MM.1S (cell line): ENCODE data around the gene FAM120AOS.

Source experiments
- DNase-seq: peaks from one replicate; pipeline ENCODE4 v3.0.0-alpha.2; 2015
- H2AFZ ChIP-seq: fragments of 300-600 bp; sonication (generic); 2 replicates; pipeline ENCODE4 v1.6.0; 2016; ENCODE audit warnings: antibody characterized with exemption, low read length
- H3F3A ChIP-seq: fragments of 300-600 bp; sonication (generic); 2 replicates; pipeline ENCODE4 v1.6.1; 2016; ENCODE audit warnings: mild to moderate bottlenecking, antibody characterized with exemption, low read length, moderate library complexity, mixed read lengths; ENCODE audit not compliant: insufficient read depth
- H3K27ac ChIP-seq: fragments of 300-600 bp; sonication (generic); 2 replicates; pipeline ENCODE4 v1.5.1; 2016; ENCODE audit warnings: mild to moderate bottlenecking, low read length
- H3K27me3 ChIP-seq: fragments of 300-600 bp; sonication (generic); replicated peaks from 2 replicates; pipeline ENCODE4 v1.6.0; 2016; ENCODE audit warnings: low read length; ENCODE audit not compliant: insufficient read depth
- H3K36me3 ChIP-seq: fragments of 300-600 bp; sonication (generic); replicated peaks from 2 replicates; pipeline ENCODE4 v1.6.1; 2016; ENCODE audit warnings: mild to moderate bottlenecking, low read length, mixed read lengths; ENCODE audit not compliant: insufficient read depth
- H3K4me1 ChIP-seq: fragments of 300-600 bp; sonication (generic); 2 replicates; pipeline ENCODE4 v1.6.1; 2016; ENCODE audit warnings: low read length, mixed read lengths
- H3K4me2 ChIP-seq: fragments of 300-600 bp; sonication (generic); 2 replicates; pipeline ENCODE4 v1.6.0; 2016; ENCODE audit warnings: low read depth, low read length
- H3K4me3 ChIP-seq: fragments of 300-600 bp; sonication (generic); 2 replicates; pipeline ENCODE4 v1.5.1; 2016; ENCODE audit warnings: low read length, mixed read lengths
- H3K79me2 ChIP-seq: fragments of 300-600 bp; sonication (generic); 2 replicates; pipeline ENCODE4 v1.6.1; 2016; ENCODE audit warnings: mixed run types, low read length, mixed read lengths
- H3K9ac ChIP-seq: fragments of 300-600 bp; sonication (generic); 2 replicates; pipeline ENCODE4 v1.6.1; 2016; ENCODE audit warnings: low read length, mixed read lengths
- H3K9me2 ChIP-seq: fragments of 300-600 bp; sonication (generic); replicated peaks from 2 replicates; pipeline ENCODE4 v1.6.1; 2016; ENCODE audit warnings: mild to moderate bottlenecking, low read length, mixed read lengths; ENCODE audit not compliant: insufficient read depth
- H3K9me3 ChIP-seq: fragments of 300-600 bp; sonication (generic); replicated peaks from 2 replicates; pipeline ENCODE4 v1.6.1; 2016; ENCODE audit warnings: mild to moderate bottlenecking, low read length, mixed read lengths; ENCODE audit not compliant: insufficient read depth
- H4K20me1 ChIP-seq: fragments of 300-600 bp; sonication (generic); 2 replicates; pipeline ENCODE4 v1.6.1; 2016; ENCODE audit warnings: mild to moderate bottlenecking, low read length, moderate library complexity, mixed read lengths; ENCODE audit not compliant: insufficient read depth
- CTCF ChIP-seq: fragments of 300-600 bp; sonication (generic); IDR thresholded peaks from 2 replicates; pipeline ENCODE4 v1.5.1; 2016; ENCODE audit warnings: antibody characterized with exemption, low read length, mixed read lengths
- EZH2 ChIP-seq: fragments of 300-600 bp; sonication (generic); optimal IDR thresholded peaks from 2 replicates; pipeline ENCODE3; 2017; ENCODE audit warnings: low read depth, mild to moderate bottlenecking, antibody characterized with exemption, low read length, mixed read lengths
- EZH2phosphoT487 ChIP-seq: fragments of 300-600 bp; sonication (generic); IDR thresholded peaks from 2 replicates; pipeline ENCODE4 v1.6.1; 2018; ENCODE audit warnings: antibody characterized with exemption, low read length

Gene FAM120AOS

GRCh38 chr9:93466416-93467061 lies 13.2 kb upstream of the FAM120AOS start:
- H3K4me3 ChIP-seq = no peak overlapping the region
- no peak overlapping the region for H3K27ac ChIP-seq
- DNase-seq = no peak
- TF ChIP-seq EZH2phosphoT487 = no peak
- no peak for TF ChIP-seq CTCF
- TF ChIP-seq EZH2 = no peak
- peaks cover 5% of the 10 kb centered on the region; the same call in 1 of the 2 replicates for H3K36me3 ChIP-seq
- H3K79me2 ChIP-seq = peaks cover 100% of the 10 kb centered on the region
- H3K4me2 ChIP-seq = no peak overlapping the region
- H3K27me3 ChIP-seq = no peaks in the 10 kb centered on the region
- H2AFZ ChIP-seq = no peak overlapping the region
- H4K20me1 ChIP-seq = peaks cover 37% of the 10 kb centered on the region
- no peaks in the 10 kb centered on the region for H3K9me3 ChIP-seq
- peaks cover 52% of the 10 kb centered on the region for H3K4me1 ChIP-seq
- no peaks in the 10 kb centered on the region for H3K9me2 ChIP-seq
- no peaks in the 10 kb centered on the region for H3F3A ChIP-seq
- H3K9ac ChIP-seq = no peak overlapping the region

- peaks cover 52% of the 10 kb centered on the region for H3K4me1 ChIP-seq
- H3K4me2 ChIP-seq = no peak overlapping the region
- no peak overlapping the region for H3K27ac ChIP-seq
- TF ChIP-seq EZH2phosphoT487 (no peak), CTCF (no peak)
- no peak overlapping the region for H3K4me3 ChIP-seq
- H4K20me1 ChIP-seq = peaks cover 41% of the 10 kb centered on the region
- DNase-seq = no peak
- no peaks in the 10 kb centered on the region for H3K27me3 ChIP-seq
- peaks cover 100% of the 10 kb centered on the region for H3K79me2 ChIP-seq
- no peak overlapping the region for H3K9ac ChIP-seq
- H3F3A ChIP-seq = no peaks in the 10 kb centered on the region
- no peaks in the 10 kb centered on the region for H3K9me2 ChIP-seq
- no peaks in the 10 kb centered on the region for H3K9me3 ChIP-seq
- H3K36me3 ChIP-seq = no peaks in the 10 kb centered on the region
- no peak overlapping the region for H2AFZ ChIP-seq
Observed at GRCh38 chr9:93465855-93466254, 12.5 kb upstream of the FAM120AOS start.

- no peak for TF ChIP-seq EZH2phosphoT487
- TF ChIP-seq CTCF = no peak
- no peak for TF ChIP-seq EZH2
- Histone ChIP-seq H3K27ac (peak overlapping the region; percentile 34; the same call in 1 of the 2 replicates), H3K27me3 (no peaks in the 10 kb centered on the region), H3K36me3 (no peaks in the 10 kb centered on the region), H2AFZ (no peak overlapping the region), H3K4me1 (peaks cover 52% of the 10 kb centered on the region), H4K20me1 (peaks cover 40% of the 10 kb centered on the region), H3K79me2 (peaks cover 100% of the 10 kb centered on the region), H3K9ac (no peak overlapping the region), H3K4me3 (no peak overlapping the region), H3K4me2 (peak overlapping the region; percentile 54; the same call in 1 of the 2 replicates), H3K9me2 (no peaks in the 10 kb centered on the region), H3F3A (no peaks in the 10 kb centered on the region), H3K9me3 (no peaks in the 10 kb centered on the region)
- no peak for DNase-seq
Observed at GRCh38 chr9:93464876-93465275, 11.5 kb upstream of the FAM120AOS start.
